ES-I3 (cell line): ENCODE measurements around the gene SEPHS1.
A peak's percentile ranks its signal among the peaks of the same experiment; 100 is the strongest.
"Not testable (repeated sequence)": the region's sequence is repeated elsewhere in the genome, so short reads cannot be mapped to it uniquely, and the experiment has no call there.

Source experiments
- H3K36me3 ChIP-seq: 2 replicates; pipeline ENCODE4 v1.6.1; 2013; ENCODE audit warnings: mild to moderate bottlenecking, low read length, control low read depth, moderate library complexity; ENCODE audit not compliant: insufficient read depth
- H3K4me1 ChIP-seq: 2 replicates; pipeline ENCODE4 v1.6.1; 2013; ENCODE audit warnings: mild to moderate bottlenecking, control low read depth, low read length; ENCODE audit not compliant: insufficient read depth
- H3K9ac ChIP-seq: 2 replicates; pipeline ENCODE4 v1.6.1; 2013; ENCODE audit warnings: low read depth, mild to moderate bottlenecking, low read length, moderate library complexity
- H3K9me3 ChIP-seq: 2 replicates; pipeline ENCODE4 v1.6.1; 2013; ENCODE audit warnings: mild to moderate bottlenecking, low read length, moderate library complexity; ENCODE audit not compliant: control insufficient read depth, insufficient read depth

The SEPHS1 gene

GRCh38 chr10:13347500-13348156 lies 465 bp downstream of the SEPHS1 start:
- peaks cover 25% of the 10 kb centered on the region for H3K4me1 ChIP-seq
- peaks cover 8% of the 10 kb centered on the region; the same call in 1 of the 2 replicates for H3K36me3 ChIP-seq
- H3K9ac ChIP-seq: peak overlapping the region; percentile 84
- H3K9me3 ChIP-seq: no peaks in the 10 kb centered on the region

GRCh38 chr10:13347043-13347499 lies 1.0 kb downstream of the SEPHS1 start:
- Histone ChIP-seq H3K9ac (peak overlapping the region; percentile 79), H3K9me3 (no peaks in the 10 kb centered on the region), H3K4me1 (peaks cover 21% of the 10 kb centered on the region), H3K36me3 (peaks cover 8% of the 10 kb centered on the region; the same call in 1 of the 2 replicates)

DNA sequence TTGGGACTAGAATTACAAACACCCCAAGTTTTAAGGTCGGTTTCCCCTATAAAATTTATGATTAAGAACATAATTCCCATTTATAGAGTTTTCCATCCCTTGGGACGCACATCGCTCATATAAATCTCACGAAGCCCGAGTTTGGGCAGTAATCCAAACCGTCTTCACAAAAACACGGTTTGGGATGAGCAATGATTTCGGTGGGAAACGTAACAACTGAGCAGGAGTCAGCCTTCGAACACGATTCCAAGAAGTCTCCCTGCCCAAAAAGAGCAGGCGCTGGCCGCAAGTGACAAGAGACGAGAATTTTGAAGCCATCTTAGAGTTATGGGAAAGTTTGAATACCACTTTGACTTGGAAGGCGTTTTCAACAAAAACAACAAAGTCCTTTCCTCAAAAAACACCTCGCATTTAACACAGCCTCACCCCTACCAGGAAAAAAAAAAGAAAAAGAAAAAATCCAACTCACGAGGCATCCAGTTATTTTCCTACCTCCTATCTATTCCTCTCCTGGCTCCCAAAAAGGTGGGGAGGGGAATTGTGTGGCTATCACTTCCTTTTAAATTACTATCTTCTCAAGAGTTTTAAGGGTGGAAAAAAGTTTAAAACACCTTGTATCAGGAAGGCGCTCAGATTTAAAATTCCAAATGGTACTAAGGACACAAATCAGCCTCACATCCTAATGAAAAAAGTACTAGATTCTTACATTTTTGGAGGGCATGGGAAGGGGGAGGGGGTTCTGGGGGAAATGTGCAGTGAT lies 1.6 kb downstream of the SEPHS1 start:
- peaks cover 8% of the 10 kb centered on the region; the same call in 1 of the 2 replicates for H3K36me3 ChIP-seq
- H3K4me1 ChIP-seq: peaks cover 16% of the 10 kb centered on the region; the same call in 1 of the 2 replicates
- H3K9me3 ChIP-seq: no peaks in the 10 kb centered on the region
- H3K9ac ChIP-seq: peak overlapping the region; percentile 79

GRCh38 chr10:13340626-13341376 lies 7.3 kb downstream of the SEPHS1 start:
- peaks cover 26% of the 10 kb centered on the region for H3K36me3 ChIP-seq
- peaks cover 14% of the 10 kb centered on the region; the same call in 1 of the 2 replicates for H3K4me1 ChIP-seq
- no peak overlapping the region for H3K9ac ChIP-seq
- no peaks in the 10 kb centered on the region for H3K9me3 ChIP-seq

DNA sequence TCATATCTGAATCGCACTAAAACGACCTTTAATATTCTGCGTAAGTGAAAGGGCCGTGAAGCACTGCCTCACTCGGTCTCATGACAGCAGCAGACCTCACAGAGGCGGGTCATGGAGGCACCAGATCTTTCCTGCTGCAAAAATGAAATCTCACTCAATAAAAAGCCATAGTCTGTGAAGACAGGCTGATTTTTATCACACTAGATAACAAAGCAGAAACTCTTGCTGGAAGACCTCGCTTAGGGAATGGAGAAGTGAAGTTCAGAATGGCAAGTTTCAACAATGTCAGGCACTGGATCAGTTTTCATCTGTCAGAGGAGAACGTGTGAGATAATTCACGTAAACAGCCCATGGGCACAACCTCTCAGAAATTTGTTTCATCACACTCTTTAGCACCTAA lies 8.0 kb downstream of the SEPHS1 start:
- no peaks in the 10 kb centered on the region for H3K9me3 ChIP-seq
- H3K4me1 ChIP-seq: peaks cover 14% of the 10 kb centered on the region; the same call in 1 of the 2 replicates
- H3K9ac ChIP-seq: no peak overlapping the region
- H3K36me3 ChIP-seq: peaks cover 28% of the 10 kb centered on the region

DNA sequence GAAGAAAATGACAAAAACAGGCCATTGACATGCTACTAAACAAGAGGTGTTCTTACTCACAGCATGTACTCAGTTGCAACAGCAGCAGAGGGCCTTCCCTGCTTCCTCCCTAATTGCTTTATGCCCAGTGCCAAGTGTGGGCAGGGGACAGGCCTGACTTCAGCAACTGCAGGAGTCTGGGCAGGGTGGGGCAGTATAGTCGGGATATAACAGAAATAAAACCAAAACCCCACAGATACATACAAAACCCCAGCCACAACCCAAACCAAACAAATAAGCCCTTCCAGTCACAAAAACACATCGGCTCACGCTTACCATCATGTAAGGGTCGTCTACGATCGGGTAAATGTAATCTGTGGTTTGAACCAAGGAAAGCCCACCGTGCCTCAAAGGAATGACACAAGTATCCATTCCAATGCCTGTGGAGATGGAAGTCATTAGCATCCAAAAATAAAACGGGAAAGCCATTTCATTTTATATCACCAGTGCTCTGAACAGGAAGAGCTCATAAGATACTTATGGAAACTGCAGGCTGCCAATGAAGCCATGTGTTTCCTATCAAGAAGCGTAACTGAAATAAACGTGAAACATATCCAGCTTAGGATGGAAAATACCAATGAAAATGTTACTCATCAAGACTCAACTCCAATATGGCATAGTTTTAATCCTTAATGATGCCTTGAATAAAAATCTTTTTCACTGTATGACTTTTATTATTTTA lies 9.5 kb downstream of the SEPHS1 start:
- peaks cover 8% of the 10 kb centered on the region; the same call in 1 of the 2 replicates for H3K4me1 ChIP-seq
- no peaks in the 10 kb centered on the region for H3K9me3 ChIP-seq
- H3K36me3 ChIP-seq: peaks cover 33% of the 10 kb centered on the region
- H3K9ac ChIP-seq: no peak overlapping the region

DNA sequence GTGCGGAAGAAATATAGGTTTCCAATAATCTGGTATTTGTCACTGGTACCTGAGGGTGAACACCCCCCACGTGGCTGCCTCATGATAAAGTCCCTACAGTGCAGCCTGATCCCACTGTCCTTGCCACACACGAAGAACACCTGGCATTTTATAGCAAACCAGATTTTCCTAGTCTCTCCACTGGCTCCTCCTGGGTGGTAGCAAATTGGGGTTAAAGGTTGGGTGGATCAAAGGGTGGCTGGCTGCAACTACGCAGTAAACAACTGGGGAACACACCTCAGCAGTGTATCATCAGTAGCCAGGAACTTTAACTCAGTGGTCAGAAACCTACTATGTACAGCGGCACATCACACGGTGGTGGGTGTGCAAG lies 10.3 kb downstream of the SEPHS1 start:
- Histone ChIP-seq H3K36me3 (peaks cover 29% of the 10 kb centered on the region), H3K9me3 (no peaks in the 10 kb centered on the region), H3K9ac (no peak overlapping the region), H3K4me1 (peaks cover 8% of the 10 kb centered on the region; the same call in 1 of the 2 replicates)

DNA sequence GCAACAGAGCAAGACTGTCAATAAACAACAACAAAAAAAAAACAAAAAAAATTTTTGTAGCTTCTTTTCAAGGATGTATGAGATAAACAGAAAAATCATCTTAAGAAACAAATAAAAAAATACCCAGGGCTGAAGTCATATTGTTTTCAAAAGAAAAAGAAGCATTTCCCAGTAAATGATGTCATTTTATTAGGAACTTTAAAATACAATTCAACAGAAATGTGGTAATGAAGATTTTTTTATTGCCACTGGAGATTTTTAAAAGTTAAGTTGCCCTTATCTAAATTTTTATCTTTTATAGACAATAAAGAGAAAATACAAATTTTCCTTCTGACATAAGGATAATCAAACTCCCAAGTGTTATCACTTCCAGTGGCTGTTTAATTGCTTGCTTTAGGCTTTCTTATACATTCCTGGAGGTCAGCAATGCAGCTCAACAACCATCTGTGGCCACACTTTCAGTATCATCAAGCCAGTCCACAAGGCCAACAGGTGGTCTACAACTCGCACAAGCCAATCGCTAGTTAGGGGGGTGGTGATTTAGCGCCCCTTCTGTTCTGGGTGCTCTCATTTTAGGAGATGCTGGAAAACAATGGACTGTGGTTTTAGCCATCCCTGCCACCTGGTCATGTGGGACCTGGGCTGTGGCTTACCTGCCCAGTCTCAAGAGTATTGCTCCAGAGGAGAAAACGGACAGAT lies 10.8 kb downstream of the SEPHS1 start:
- Histone ChIP-seq H3K9me3 (no peaks in the 10 kb centered on the region), H3K36me3 (peaks cover 29% of the 10 kb centered on the region), H3K4me1 (peaks cover 8% of the 10 kb centered on the region; the same call in 1 of the 2 replicates), H3K9ac (no peak overlapping the region)

DNA sequence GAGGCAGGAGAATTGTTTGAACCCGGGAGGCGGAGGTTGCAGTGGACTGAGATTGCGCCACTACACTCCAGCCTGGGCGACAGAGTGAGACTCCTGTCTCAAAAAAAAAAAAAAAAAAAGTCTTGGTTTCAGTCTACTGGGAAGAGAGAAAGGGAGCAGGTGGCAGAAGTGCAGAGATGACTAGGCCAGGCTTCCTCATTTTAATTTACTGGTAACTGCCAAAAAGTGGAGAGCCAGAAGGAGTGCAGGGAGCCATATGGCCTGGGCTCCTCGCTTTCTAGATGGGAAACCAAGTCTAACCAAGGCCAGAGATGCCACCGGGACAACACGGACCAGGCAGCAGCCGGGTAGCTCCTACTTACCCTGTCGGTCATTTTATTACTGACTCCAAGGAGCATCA lies 12.2 kb downstream of the SEPHS1 start:
- Histone ChIP-seq H3K4me1 (peaks cover 8% of the 10 kb centered on the region; the same call in 1 of the 2 replicates), H3K9ac (no peak overlapping the region), H3K36me3 (peaks cover 33% of the 10 kb centered on the region), H3K9me3 (no peaks in the 10 kb centered on the region)

DNA sequence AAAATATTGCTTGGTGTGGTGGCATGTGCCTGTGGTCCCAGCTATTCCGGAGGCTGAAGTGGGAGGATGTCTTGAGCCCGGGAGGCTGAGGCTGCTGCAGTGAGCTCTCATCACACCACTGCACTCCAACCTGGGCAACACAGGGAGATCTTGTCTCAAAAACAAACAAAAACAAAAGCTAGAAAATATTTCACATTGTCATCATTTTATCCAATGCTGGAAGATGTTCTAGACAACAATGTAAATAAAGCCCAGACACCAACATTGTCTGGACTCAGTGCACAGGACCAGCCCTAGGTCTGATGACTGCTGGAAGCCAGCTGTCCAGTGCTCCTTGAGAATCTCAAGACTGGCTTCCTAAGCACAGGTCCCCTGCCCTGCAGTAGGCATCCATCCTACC lies 13.5 kb downstream of the SEPHS1 start:
- H3K9ac ChIP-seq: no peak overlapping the region
- H3K36me3 ChIP-seq: peaks cover 38% of the 10 kb centered on the region
- H3K4me1 ChIP-seq: 0 out of 2 replicates have a peak, but pooled peaks cover 6% of the 10 kb centered on the region
- no peaks in the 10 kb centered on the region for H3K9me3 ChIP-seq

DNA sequence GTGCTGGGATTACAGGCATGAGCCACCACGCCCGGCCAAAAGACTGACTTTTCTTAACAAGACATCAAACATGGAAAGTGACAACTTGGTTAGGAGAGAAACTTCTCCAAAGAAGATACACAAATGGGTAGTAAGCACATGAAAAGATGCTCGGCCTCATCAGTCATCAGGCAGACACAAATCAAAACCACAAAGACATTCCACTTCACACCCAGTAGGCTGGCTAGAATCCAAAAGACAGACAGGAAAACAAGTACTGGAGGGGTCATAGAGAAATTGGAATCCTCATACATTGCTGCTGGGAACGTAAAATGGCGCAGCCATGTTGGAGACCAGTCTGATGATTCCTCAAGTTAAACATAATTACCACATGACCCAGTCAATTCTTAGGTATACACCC lies 16.4 kb downstream of the SEPHS1 start:
- Histone ChIP-seq H3K9ac (no peak overlapping the region), H3K9me3 (no peaks in the 10 kb centered on the region), H3K4me1 (0 out of 2 replicates have a peak, but pooled peaks cover 5% of the 10 kb centered on the region), H3K36me3 (peaks cover 33% of the 10 kb centered on the region)

DNA sequence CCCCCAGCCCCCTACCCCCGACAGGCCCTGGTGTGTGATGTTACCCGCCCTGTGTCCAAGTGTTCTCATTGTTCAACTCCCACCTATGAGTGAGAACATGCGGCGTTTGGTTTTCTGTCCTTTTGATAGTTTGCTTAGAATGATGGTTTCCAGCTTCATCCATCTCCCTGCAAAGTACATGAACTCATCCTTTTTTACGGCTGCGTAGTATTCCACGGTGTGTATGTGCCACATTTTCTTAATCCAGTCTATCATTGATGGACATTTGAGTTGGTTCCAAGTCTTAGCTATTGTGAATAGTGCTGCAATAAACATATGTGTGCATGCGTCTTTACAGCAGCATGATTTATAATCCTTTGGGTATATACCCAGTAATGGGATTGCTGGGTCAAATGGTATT lies 17.1 kb downstream of the SEPHS1 start:
- H3K36me3 ChIP-seq: peaks cover 34% of the 10 kb centered on the region
- H3K9me3 ChIP-seq, H3K9ac ChIP-seq, H3K4me1 ChIP-seq: not testable (repeated sequence)

- Histone ChIP-seq H3K36me3 (peaks cover 34% of the 10 kb centered on the region), H3K9me3 (no peaks in the 10 kb centered on the region), H3K4me1 (0 out of 2 replicates have a peak, but pooled peaks cover 5% of the 10 kb centered on the region)
Measured at GRCh38 chr10:13329565-13329964, 18.5 kb downstream of the SEPHS1 start.

More at GRCh38 chr10:13329565-13329964, 18.5 kb downstream of the SEPHS1 start:
- H3K9ac ChIP-seq: no peak overlapping the region
